Liver (tissue), 9 donors: Measurements from ENCODE around the gene RGL1. TPM values are rescaled to one million over a fixed set of nuclear protein-coding genes. Genes with fewer than 3 reads are reported as not detected.

ENCODE experiments used
- DNase-seq: peaks from one replicate; pipeline ENCODE4 v3.0.0-alpha.2; 2017; ENCODE audit warnings: low spot score
- H3K27ac ChIP-seq, 2 donors: one replicate each; pipeline ENCODE4 v1.7.0; 2013; ENCODE audit warnings: inconsistent platforms in 2 of 2, low read length in 2 of 2, control low read depth in 1 of 2, low read depth in 1 of 2, mild to moderate bottlenecking in 1 of 2
- H3K27me3 ChIP-seq, 4 donors: one replicate each; pipeline versions ENCODE4 v1.6.1 to v1.7.0; 2013; ENCODE audit warnings: low read length in 3 of 4, inconsistent platforms in 1 of 4, mild to moderate bottlenecking in 1 of 4, moderate library complexity in 1 of 4; ENCODE audit not compliant: control insufficient read depth in 4 of 4, insufficient read depth in 4 of 4
- H3K36me3 ChIP-seq, 4 donors: one replicate each; pipeline versions ENCODE4 v1.6.1 to v1.7.0; 2013; ENCODE audit warnings: low read length in 3 of 4, mild to moderate bottlenecking in 3 of 4, low read depth in 1 of 4, moderate library complexity in 1 of 4; ENCODE audit not compliant: control insufficient read depth in 4 of 4, insufficient read depth in 3 of 4
- H3K4me1 ChIP-seq, 4 donors: one replicate each; pipeline versions ENCODE4 v1.6.1 to v1.7.0; 2013; ENCODE audit warnings: low read length in 3 of 4, mild to moderate bottlenecking in 3 of 4, moderate library complexity in 1 of 4; ENCODE audit not compliant: control insufficient read depth in 4 of 4, insufficient read depth in 4 of 4
- H3K4me3 ChIP-seq, 3 donors: one replicate each; pipeline versions ENCODE4 v1.6.1 to v1.7.0; 2013; ENCODE audit warnings: low read length in 3 of 3, control low read depth in 1 of 3, low read depth in 1 of 3, mild to moderate bottlenecking in 1 of 3
- H3K9ac ChIP-seq, 2 donors: one replicate each; pipeline ENCODE4 v1.7.0; 2013; ENCODE audit warnings: low read length in 2 of 2, mild to moderate bottlenecking in 2 of 2, moderate library complexity in 2 of 2, control low read depth in 1 of 2, low read depth in 1 of 2
- H3K9me3 ChIP-seq, 4 donors: one replicate each; pipeline versions ENCODE4 v1.6.1 to v1.7.0; 2013; ENCODE audit warnings: low read length in 3 of 4; ENCODE audit not compliant: control insufficient read depth in 4 of 4
- ATF3 ChIP-seq: IDR thresholded peaks from 2 replicates; pipeline ENCODE4 v1.6.1; 2016; ENCODE audit warnings: antibody characterized with exemption
- EGR1 ChIP-seq, 2 donors: IDR thresholded peaks; 2 replicates each; pipeline ENCODE4 v1.6.1; 2016 to 2018; ENCODE audit warnings: antibody characterized with exemption in 2 of 2, low read depth in 2 of 2
- FOXA1 ChIP-seq: IDR thresholded peaks from 2 replicates; pipeline ENCODE4 v1.6.1; 2016; ENCODE audit warnings: antibody characterized with exemption
- FOXA2 ChIP-seq: IDR thresholded peaks from 2 replicates; pipeline ENCODE4 v1.6.1; 2016; ENCODE audit warnings: antibody characterized with exemption
- HNF4G ChIP-seq: IDR thresholded peaks from 2 replicates; pipeline ENCODE4 v1.6.1; 2016; ENCODE audit warnings: antibody characterized with exemption
- NR2F2 ChIP-seq: IDR thresholded peaks from 2 replicates; pipeline ENCODE4 v1.6.1; 2016; ENCODE audit warnings: antibody characterized with exemption
- RAD21 ChIP-seq, 2 donors: IDR thresholded peaks; 2 replicates each; pipeline ENCODE4 v1.6.1; 2016; ENCODE audit warnings: antibody characterized with exemption in 2 of 2, mild to moderate bottlenecking in 2 of 2
- REST ChIP-seq: IDR thresholded peaks from 2 replicates; pipeline ENCODE4 v1.6.1; 2016; ENCODE audit warnings: antibody characterized with exemption, mild to moderate bottlenecking
- RXRA ChIP-seq, 2 donors: IDR thresholded peaks; 2 replicates each; pipeline ENCODE4 v1.6.1; 2017 to 2018; ENCODE audit warnings: antibody characterized with exemption in 2 of 2, mild to moderate bottlenecking in 1 of 2
- SP1 ChIP-seq: IDR thresholded peaks from 2 replicates; pipeline ENCODE4 v1.6.1; 2018; ENCODE audit warnings: antibody characterized with exemption, mild to moderate bottlenecking
- TAF1 ChIP-seq: conservative IDR thresholded peaks from 2 replicates; pipeline ENCODE4 v1.6.1; 2016; ENCODE audit warnings: antibody characterized with exemption, mild to moderate bottlenecking
- ZBTB33 ChIP-seq: IDR thresholded peaks from 2 replicates; pipeline ENCODE4 v1.6.1; 2016; ENCODE audit warnings: antibody characterized with exemption
- WGBS: extraction: QIAGEN DNeasy Blood & Tissue Kit; methylation state at CpG from one replicate; pipeline ENCODE4 v1.1.7; 2013; 5-methylcytosine and 5-hydroxymethylcytosine counted together
- polyA plus RNA-seq, 2 donors: library from polyadenylated mRNA; stranded (reverse) in 1 of 2; unstranded in 1 of 2; fragments of 200-250 nt in 1 of 2; fragments of >200 nt in 1 of 2; fragmentation: Nextera tagmentation in 1 of 2; extraction: Ambion mirVana in 1 of 2; gene quantifications; one replicate each; pipeline versions ENCODE4 v1.2.1 to v1.2.3, GENCODE V29; 2013 to 2015
- total RNA-seq, 2 donors: library from RNA; depleted of rRNA; stranded (reverse); fragments of >200 nt; gene quantifications; one replicate each; pipeline ENCODE4 v1.2.3, GENCODE V29; 2014
- TF ChIP-seq, protein P1 (sequence below): IDR thresholded peaks from 2 replicates; pipeline ENCODE4 v1.6.1; 2016; ENCODE audit warnings: antibody characterized with exemption
- TF ChIP-seq, protein P2 (sequence below): fragments of 150-350 bp; IDR thresholded peaks from 2 replicates; pipeline ENCODE4 v1.5.1; 2017; ENCODE audit warnings: improper control_type of control experiment, low read depth, low read length; ENCODE audit not compliant: missing input control
- donor health status: healthy.
- donor health status: healthy.
- donor health status: healthy.
- donor health status: healthy.
- donor health status: healthy.

The RGL1 gene
- total and polyA plus RNA-seq, 4 donors = 3.9 to 15.3 (median 8.9) TPM

- no peaks in the 10 kb centered on the region for H3K36me3 ChIP-seq
- H3K4me3 ChIP-seq = no peak overlapping the region
- H3K9ac ChIP-seq = no peak overlapping the region
- DNase-seq = no peak
- 86% methylated on average over 2 of the region's 2 CpGs for WGBS
- no peaks in the 10 kb centered on the region for H3K27me3 ChIP-seq
- TF ChIP-seq SP1 (no peak), HNF4G (no peak), FOXA1 (no peak), NR2F2 (no peak), ATF3 (no peak), FOXA2 (no peak), RXRA (IDR thresholded peaks at IDR 0.05) (no peak)
- no peak overlapping the region for H3K27ac ChIP-seq
- H3K9me3 ChIP-seq = no peaks in the 10 kb centered on the region
- peaks cover 2 to 13% (median 6%) of the 10 kb centered on the region in 4 donors for H3K4me1 ChIP-seq
Measured at GRCh38 chr1:183808296-183809027, 3.5 kb downstream of the RGL1 start.

GRCh38 chr1:183810121-183810520 lies 5.2 kb downstream of the RGL1 start:
- H3K9me3 ChIP-seq = no peaks in the 10 kb centered on the region
- no peak overlapping the region for H3K27ac ChIP-seq
- peaks cover 0 to 6% (median 4%) of the 10 kb centered on the region in 4 donors for H3K4me1 ChIP-seq
- no peaks in the 10 kb centered on the region for H3K36me3 ChIP-seq
- no peak overlapping the region for H3K4me3 ChIP-seq
- H3K27me3 ChIP-seq = no peaks in the 10 kb centered on the region
- WGBS = 65% methylated on average over 2 of the region's 2 CpGs
- DNase-seq = no peak
- no peak for TF ChIP-seq NR2F2
- TF ChIP-seq ZBTB33 = no peak
- no peak for TF ChIP-seq TAF1
- TF ChIP-seq, protein P1, sequence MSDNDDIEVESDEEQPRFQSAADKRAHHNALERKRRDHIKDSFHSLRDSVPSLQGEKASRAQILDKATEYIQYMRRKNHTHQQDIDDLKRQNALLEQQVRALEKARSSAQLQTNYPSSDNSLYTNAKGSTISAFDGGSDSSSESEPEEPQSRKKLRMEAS = no peak
- TF ChIP-seq RXRA (IDR thresholded peaks at IDR 0.05) = no peak
- TF ChIP-seq FOXA2 = no peak
- TF ChIP-seq SP1 = no peak
- no peak for TF ChIP-seq FOXA1
- no peak for TF ChIP-seq EGR1 (IDR thresholded peaks at IDR 0.05; ENCODE audit: low read depth in 2 of 2)
- TF ChIP-seq, protein P2, sequence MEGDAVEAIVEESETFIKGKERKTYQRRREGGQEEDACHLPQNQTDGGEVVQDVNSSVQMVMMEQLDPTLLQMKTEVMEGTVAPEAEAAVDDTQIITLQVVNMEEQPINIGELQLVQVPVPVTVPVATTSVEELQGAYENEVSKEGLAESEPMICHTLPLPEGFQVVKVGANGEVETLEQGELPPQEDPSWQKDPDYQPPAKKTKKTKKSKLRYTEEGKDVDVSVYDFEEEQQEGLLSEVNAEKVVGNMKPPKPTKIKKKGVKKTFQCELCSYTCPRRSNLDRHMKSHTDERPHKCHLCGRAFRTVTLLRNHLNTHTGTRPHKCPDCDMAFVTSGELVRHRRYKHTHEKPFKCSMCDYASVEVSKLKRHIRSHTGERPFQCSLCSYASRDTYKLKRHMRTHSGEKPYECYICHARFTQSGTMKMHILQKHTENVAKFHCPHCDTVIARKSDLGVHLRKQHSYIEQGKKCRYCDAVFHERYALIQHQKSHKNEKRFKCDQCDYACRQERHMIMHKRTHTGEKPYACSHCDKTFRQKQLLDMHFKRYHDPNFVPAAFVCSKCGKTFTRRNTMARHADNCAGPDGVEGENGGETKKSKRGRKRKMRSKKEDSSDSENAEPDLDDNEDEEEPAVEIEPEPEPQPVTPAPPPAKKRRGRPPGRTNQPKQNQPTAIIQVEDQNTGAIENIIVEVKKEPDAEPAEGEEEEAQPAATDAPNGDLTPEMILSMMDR = no peak
- no peak for TF ChIP-seq REST
- no peak for TF ChIP-seq RAD21 (IDR thresholded peaks at IDR 0.05)
- H3K9ac ChIP-seq = no peak overlapping the region
